Heart left ventricle (tissue), 13 donors: Measurements from ENCODE around the gene SREBF2.

Experiments
- POLR2A ChIP-seq, 2 donors: fragments of 450-650 bp; IDR thresholded peaks; one replicate each; pipeline ENCODE4 v1.6.1; 2017; ENCODE audit warnings: antibody characterized with exemption in 2 of 2, mild to moderate bottlenecking in 2 of 2, moderate library complexity in 2 of 2
- TF ChIP-seq, protein P1 (sequence below), 12 donors: fragments of 200-600 bp; sonication (generic) in 4 of 12; IDR thresholded peaks; one replicate each; pipeline versions ENCODE4 v1.5.0 to v1.8.0; 2018 to 2022; ENCODE audit warnings: antibody characterized with exemption in 12 of 12, mild to moderate bottlenecking in 5 of 12
- donor health status: ischemic (EF 13 %, LVEDD 7.1; RV severe dilation, severe dysfunction).
- donor health status: DM: no; HTN: yes; CAD: no.
- donor health status: DM: no; HTN: no; CAD: no.
- donor health status: ischemic (EF 25% LVEDD 6.9; RV normal size, moderate dysfunction).
- donor health status: ischemic (EF 25% LVEDD 5.7; RV mildly dilated, moderate dysfunction).
- donor health status: ischemic (EF 35%, LVEDD 5.7; RV mildly dilated, moderate dysfunction).
- donor health status: nonischemic (EF 11% LVEDD 7.7; RV severe dilation, severe dysfunction).
- donor health status: DM: yes; HTN: yes; CAD: no.
- donor health status: PGD.
- donor health status: ischemic (EF 29% LVEDD 5.4; RV normal size, mild dysfunction).
- donor health status: nonischemic (EF 23%, LVEDD 6.1; RV moderate dilation, normal function).

DNA sequence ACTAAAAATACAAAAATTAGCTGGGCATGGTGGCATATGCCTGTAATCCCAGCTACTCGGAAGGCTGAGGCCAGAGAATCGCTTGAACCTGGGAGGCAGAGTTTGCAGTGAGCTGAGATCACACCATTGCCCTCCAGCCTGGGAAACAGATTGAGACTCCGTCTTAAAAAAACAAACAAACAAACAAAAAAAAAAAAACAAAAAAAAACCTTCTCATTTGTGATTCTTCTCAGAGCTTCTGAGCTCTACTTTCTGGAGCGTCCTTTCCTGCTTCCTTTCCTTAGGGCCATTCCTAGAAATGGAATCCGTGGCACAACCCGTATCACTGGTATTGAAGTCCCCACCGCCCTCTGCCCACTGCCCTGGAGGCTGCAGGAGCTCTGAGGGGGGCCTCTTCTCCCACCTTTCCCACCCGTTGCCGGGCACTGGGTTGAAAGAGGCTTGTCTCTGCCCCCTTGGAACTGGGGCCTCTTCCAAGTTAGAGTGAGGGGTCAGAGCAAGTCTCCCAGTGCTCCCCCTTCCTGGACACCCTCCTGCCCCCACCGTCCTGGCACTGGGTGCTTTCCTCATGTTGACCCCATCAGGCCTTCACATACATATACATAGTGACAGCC lies 83.9 kb downstream of the SREBF2 start:
- TF ChIP-seq, protein P1, sequence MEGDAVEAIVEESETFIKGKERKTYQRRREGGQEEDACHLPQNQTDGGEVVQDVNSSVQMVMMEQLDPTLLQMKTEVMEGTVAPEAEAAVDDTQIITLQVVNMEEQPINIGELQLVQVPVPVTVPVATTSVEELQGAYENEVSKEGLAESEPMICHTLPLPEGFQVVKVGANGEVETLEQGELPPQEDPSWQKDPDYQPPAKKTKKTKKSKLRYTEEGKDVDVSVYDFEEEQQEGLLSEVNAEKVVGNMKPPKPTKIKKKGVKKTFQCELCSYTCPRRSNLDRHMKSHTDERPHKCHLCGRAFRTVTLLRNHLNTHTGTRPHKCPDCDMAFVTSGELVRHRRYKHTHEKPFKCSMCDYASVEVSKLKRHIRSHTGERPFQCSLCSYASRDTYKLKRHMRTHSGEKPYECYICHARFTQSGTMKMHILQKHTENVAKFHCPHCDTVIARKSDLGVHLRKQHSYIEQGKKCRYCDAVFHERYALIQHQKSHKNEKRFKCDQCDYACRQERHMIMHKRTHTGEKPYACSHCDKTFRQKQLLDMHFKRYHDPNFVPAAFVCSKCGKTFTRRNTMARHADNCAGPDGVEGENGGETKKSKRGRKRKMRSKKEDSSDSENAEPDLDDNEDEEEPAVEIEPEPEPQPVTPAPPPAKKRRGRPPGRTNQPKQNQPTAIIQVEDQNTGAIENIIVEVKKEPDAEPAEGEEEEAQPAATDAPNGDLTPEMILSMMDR (IDR thresholded peaks at IDR 0.05), result no peak
- no peak for TF ChIP-seq POLR2A (IDR thresholded peaks at IDR 0.05)
